H1 (cell line): Measurements from ENCODE around the gene COL27A1. TPM values are rescaled to one million over a fixed set of nuclear protein-coding genes. Genes with fewer than 3 reads are reported as not detected.

ENCODE experiments used
- CREB1 ChIP-seq: IDR thresholded peaks from 2 replicates; pipeline ENCODE4 v1.6.1; 2012; ENCODE audit warnings: inconsistent platforms
- RNF2 ChIP-seq: fragments of 200-900, 300-1000 bp; sonication (generic); IDR thresholded peaks from 2 replicates; pipeline ENCODE4 v1.7.1; 2016; ENCODE audit warnings: borderline replicate concordance, low read depth, mild to moderate bottlenecking, antibody characterized with exemption, low read length; ENCODE audit not compliant: poor library complexity, severe bottlenecking; ENCODE audit errors: missing control alignments
- RXRA ChIP-seq: IDR thresholded peaks from 2 replicates; pipeline ENCODE4 v1.6.1; 2011; ENCODE audit warnings: low read depth, mild to moderate bottlenecking, low read length, moderate library complexity; ENCODE audit not compliant: insufficient read depth
- SAP30 ChIP-seq: fragments of 300-600 bp; sonication (generic); IDR thresholded peaks from 2 replicates; pipeline ENCODE4 v1.7.1; 2012; ENCODE audit warnings: low read length, moderate library complexity, mild to moderate bottlenecking, inconsistent platforms; ENCODE audit not compliant: insufficient read depth, insufficient replicate concordance
- SP2 ChIP-seq: IDR thresholded peaks from 2 replicates; pipeline ENCODE4 v1.6.1; 2012; ENCODE audit warnings: mild to moderate bottlenecking, low read length, inconsistent platforms
- TCF12 ChIP-seq: IDR thresholded peaks from 2 replicates; pipeline ENCODE4 v1.6.1; 2011; ENCODE audit warnings: low read depth, mild to moderate bottlenecking, low read length
- polyA plus RNA-seq, 7 experiments: library from polyadenylated mRNA; depleted of rRNA in 3 of 7; stranded (reverse) in 5 of 7; unstranded in 2 of 7; fragments of >200 nt in 5 of 7; fragments of 200-250 nt in 2 of 7; gene quantifications; 1 replicate in 5 of 7; 2 replicates in 1 of 7; 4 replicates in 1 of 7; pipeline versions ENCODE4 v1.2.1 to v1.2.3, GENCODE V29; 2011 to 2013; ENCODE audit warnings: missing spikeins in 2 of 7, mixed read lengths in 2 of 7
- total RNA-seq: library from RNA; stranded (reverse); fragmentation: NEBNext Ultra II Directional; extraction: Animal tissue kit (Norgen Biotek cat#: 25700); gene quantifications from 2 replicates; pipeline ENCODE4 v1.2.1, GENCODE V29; 2021
- TF ChIP-seq, protein P1 (sequence below): fragments of 300-600 bp; sonication (generic); IDR thresholded peaks from 2 replicates; pipeline ENCODE4 v1.7.1; 2012; ENCODE audit warnings: low read length, moderate library complexity, mild to moderate bottlenecking, inconsistent platforms; ENCODE audit not compliant: insufficient replicate concordance

COL27A1 gene
- total and polyA plus RNA-seq, 2 of the 8 experiments (the other 6 are each of a cell fraction or from before 2014, with no cell fraction given): 15.1 to 22.8 TPM

DNA sequence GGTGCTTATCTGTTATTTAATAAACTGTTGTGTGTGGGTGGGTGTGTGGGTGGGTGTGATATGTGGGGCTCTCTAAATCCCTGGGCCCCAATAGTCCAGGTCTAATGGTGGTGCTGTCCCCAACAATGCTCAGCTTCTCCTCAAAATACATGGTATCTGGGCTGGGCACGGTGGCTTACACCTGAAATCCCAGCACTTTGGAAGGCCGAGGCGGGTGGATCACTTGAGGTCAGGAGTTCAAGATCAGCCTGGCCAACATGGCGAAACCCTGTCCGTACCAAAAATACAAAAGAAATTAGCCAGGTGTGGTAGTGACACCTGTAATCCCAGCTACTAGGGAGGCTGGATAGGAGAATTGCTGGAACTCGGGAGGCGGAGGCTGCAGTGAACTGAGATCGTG lies 163.1 kb downstream of the COL27A1 start (continued):
- TF ChIP-seq, protein P1, sequence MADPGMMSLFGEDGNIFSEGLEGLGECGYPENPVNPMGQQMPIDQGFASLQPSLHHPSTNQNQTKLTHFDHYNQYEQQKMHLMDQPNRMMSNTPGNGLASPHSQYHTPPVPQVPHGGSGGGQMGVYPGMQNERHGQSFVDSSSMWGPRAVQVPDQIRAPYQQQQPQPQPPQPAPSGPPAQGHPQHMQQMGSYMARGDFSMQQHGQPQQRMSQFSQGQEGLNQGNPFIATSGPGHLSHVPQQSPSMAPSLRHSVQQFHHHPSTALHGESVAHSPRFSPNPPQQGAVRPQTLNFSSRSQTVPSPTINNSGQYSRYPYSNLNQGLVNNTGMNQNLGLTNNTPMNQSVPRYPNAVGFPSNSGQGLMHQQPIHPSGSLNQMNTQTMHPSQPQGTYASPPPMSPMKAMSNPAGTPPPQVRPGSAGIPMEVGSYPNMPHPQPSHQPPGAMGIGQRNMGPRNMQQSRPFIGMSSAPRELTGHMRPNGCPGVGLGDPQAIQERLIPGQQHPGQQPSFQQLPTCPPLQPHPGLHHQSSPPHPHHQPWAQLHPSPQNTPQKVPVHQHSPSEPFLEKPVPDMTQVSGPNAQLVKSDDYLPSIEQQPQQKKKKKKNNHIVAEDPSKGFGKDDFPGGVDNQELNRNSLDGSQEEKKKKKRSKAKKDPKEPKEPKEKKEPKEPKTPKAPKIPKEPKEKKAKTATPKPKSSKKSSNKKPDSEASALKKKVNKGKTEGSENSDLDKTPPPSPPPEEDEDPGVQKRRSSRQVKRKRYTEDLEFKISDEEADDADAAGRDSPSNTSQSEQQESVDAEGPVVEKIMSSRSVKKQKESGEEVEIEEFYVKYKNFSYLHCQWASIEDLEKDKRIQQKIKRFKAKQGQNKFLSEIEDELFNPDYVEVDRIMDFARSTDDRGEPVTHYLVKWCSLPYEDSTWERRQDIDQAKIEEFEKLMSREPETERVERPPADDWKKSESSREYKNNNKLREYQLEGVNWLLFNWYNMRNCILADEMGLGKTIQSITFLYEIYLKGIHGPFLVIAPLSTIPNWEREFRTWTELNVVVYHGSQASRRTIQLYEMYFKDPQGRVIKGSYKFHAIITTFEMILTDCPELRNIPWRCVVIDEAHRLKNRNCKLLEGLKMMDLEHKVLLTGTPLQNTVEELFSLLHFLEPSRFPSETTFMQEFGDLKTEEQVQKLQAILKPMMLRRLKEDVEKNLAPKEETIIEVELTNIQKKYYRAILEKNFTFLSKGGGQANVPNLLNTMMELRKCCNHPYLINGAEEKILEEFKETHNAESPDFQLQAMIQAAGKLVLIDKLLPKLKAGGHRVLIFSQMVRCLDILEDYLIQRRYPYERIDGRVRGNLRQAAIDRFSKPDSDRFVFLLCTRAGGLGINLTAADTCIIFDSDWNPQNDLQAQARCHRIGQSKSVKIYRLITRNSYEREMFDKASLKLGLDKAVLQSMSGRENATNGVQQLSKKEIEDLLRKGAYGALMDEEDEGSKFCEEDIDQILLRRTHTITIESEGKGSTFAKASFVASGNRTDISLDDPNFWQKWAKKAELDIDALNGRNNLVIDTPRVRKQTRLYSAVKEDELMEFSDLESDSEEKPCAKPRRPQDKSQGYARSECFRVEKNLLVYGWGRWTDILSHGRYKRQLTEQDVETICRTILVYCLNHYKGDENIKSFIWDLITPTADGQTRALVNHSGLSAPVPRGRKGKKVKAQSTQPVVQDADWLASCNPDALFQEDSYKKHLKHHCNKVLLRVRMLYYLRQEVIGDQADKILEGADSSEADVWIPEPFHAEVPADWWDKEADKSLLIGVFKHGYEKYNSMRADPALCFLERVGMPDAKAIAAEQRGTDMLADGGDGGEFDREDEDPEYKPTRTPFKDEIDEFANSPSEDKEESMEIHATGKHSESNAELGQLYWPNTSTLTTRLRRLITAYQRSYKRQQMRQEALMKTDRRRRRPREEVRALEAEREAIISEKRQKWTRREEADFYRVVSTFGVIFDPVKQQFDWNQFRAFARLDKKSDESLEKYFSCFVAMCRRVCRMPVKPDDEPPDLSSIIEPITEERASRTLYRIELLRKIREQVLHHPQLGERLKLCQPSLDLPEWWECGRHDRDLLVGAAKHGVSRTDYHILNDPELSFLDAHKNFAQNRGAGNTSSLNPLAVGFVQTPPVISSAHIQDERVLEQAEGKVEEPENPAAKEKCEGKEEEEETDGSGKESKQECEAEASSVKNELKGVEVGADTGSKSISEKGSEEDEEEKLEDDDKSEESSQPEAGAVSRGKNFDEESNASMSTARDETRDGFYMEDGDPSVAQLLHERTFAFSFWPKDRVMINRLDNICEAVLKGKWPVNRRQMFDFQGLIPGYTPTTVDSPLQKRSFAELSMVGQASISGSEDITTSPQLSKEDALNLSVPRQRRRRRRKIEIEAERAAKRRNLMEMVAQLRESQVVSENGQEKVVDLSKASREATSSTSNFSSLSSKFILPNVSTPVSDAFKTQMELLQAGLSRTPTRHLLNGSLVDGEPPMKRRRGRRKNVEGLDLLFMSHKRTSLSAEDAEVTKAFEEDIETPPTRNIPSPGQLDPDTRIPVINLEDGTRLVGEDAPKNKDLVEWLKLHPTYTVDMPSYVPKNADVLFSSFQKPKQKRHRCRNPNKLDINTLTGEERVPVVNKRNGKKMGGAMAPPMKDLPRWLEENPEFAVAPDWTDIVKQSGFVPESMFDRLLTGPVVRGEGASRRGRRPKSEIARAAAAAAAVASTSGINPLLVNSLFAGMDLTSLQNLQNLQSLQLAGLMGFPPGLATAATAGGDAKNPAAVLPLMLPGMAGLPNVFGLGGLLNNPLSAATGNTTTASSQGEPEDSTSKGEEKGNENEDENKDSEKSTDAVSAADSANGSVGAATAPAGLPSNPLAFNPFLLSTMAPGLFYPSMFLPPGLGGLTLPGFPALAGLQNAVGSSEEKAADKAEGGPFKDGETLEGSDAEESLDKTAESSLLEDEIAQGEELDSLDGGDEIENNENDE: no peak
- TF ChIP-seq SAP30 (no peak), RNF2 (no peak), RXRA (no peak), TCF12 (no peak), CREB1 (no peak), SP2 (no peak)
- TF ChIP-seq, all 59 proteins: peak for 0
